SU-DHL-6 (cell line): ENCODE measurements around the gene UCP2.

Experiments used
- H2AFZ ChIP-seq: fragments of 200-600 bp; sonication (generic); 2 replicates; pipeline ENCODE4 v1.6.1; 2014; ENCODE audit warnings: low read depth, mild to moderate bottlenecking, moderate library complexity, mixed read lengths, antibody characterized with exemption, low read length; ENCODE audit not compliant: severe bottlenecking
- H3F3A ChIP-seq: fragments of 200-600 bp; shearing (Covaris generic); 2 replicates; pipeline ENCODE4 v1.6.0; 2016; ENCODE audit warnings: antibody characterized with exemption, mild to moderate bottlenecking; ENCODE audit not compliant: insufficient read depth
- H3K27ac ChIP-seq: fragments of 200-600 bp; sonication (generic); 2 replicates; pipeline ENCODE4 v1.5.1; 2016; ENCODE audit warnings: low read depth, mild to moderate bottlenecking, low read length, moderate library complexity, mixed read lengths
- H3K27me3 ChIP-seq: fragments of 200-600 bp; sonication (generic), shearing (Covaris generic); 2 replicates; pipeline ENCODE4 v1.6.0; 2014; ENCODE audit warnings: mild to moderate bottlenecking, low read length
- H3K36me3 ChIP-seq: fragments of 200-600 bp; sonication (generic); 2 replicates; pipeline ENCODE4 v1.6.1; 2014; ENCODE audit warnings: mild to moderate bottlenecking, low read length, mixed read lengths
- H3K4me2 ChIP-seq: fragments of 300-600, 200-600 bp; shearing (Covaris generic), sonication (generic); 2 replicates; pipeline ENCODE4 v1.6.0; 2014; ENCODE audit warnings: low read length, low read depth, mild to moderate bottlenecking; ENCODE audit not compliant: poor library complexity, severe bottlenecking
- H3K4me3 ChIP-seq: fragments of 200-600 bp; sonication (generic); 2 replicates; pipeline ENCODE4 v1.5.1; 2014; ENCODE audit warnings: antibody characterized with exemption, low read length, mild to moderate bottlenecking, mixed read lengths; ENCODE audit not compliant: insufficient read depth, poor library complexity, severe bottlenecking
- H3K79me2 ChIP-seq: fragments of 200-600 bp; sonication (generic); 2 replicates; pipeline ENCODE4 v1.6.1; 2014; ENCODE audit warnings: mild to moderate bottlenecking, low read length, moderate library complexity; ENCODE audit not compliant: insufficient read depth
- H3K9ac ChIP-seq: fragments of 200-600 bp; sonication (generic); 2 replicates; pipeline ENCODE4 v1.7.0; 2014; ENCODE audit warnings: mild to moderate bottlenecking, low read length
- H3K9me2 ChIP-seq: fragments of 200-600 bp; sonication (generic); replicated peaks from 2 replicates; pipeline ENCODE4 v1.6.1; 2014; ENCODE audit warnings: low read length; ENCODE audit not compliant: insufficient read depth
- H3K9me3 ChIP-seq: fragments of 200-600 bp; sonication (generic); 2 replicates; pipeline ENCODE4 v1.6.1; 2014; ENCODE audit warnings: low read length, mixed read lengths; ENCODE audit not compliant: insufficient read depth
- H4K20me1 ChIP-seq: fragments of 200-600 bp; sonication (generic); 2 replicates; pipeline ENCODE4 v1.6.1; 2014; ENCODE audit warnings: low read depth, mild to moderate bottlenecking, antibody characterized with exemption, low read length, moderate library complexity, mixed read lengths
- EZH2phosphoT487 ChIP-seq: fragments of 200-600 bp; sonication (generic), shearing (Covaris generic); conservative IDR thresholded peaks from 2 replicates; pipeline ENCODE4 v1.6.1; 2018; ENCODE audit warnings: mild to moderate bottlenecking, antibody characterized with exemption, low read length, moderate library complexity, mixed read lengths
- TF ChIP-seq, protein P1 (sequence below): fragments of 200-600 bp; sonication (generic); IDR thresholded peaks from one replicate; pipeline ENCODE4 v1.5.1; 2017; ENCODE audit warnings: antibody characterized with exemption, mild to moderate bottlenecking, low read length, moderate library complexity; ENCODE audit not compliant: insufficient read depth, poor library complexity, severe bottlenecking

Gene UCP2

DNA sequence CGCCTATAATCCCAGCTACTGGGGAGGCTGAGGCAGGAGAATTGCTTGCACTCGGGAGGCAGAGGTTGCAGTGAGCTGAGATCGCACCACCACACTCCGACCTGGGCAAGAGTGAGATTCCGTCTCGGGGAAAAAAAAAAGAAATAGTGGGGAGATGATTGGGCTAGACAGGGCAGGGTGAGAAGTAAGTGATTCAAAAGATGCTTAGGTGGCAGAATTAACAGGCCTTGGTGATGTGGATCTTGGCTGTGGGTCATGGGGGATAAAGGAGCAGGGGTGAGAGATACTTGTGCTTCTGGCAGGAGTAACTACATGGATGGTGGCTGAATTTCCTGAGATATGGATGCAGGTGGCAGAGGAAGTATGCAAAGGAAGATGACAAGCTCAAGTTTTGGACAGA lies 39.4 kb upstream of the UCP2 start:
- no peaks in the 10 kb centered on the region for H3K9me3 ChIP-seq
- no peak overlapping the region for H2AFZ ChIP-seq
- no peak overlapping the region for H3K4me2 ChIP-seq
- H3K27ac ChIP-seq = no peak overlapping the region
- no peak for TF ChIP-seq EZH2phosphoT487
- TF ChIP-seq, protein P1, sequence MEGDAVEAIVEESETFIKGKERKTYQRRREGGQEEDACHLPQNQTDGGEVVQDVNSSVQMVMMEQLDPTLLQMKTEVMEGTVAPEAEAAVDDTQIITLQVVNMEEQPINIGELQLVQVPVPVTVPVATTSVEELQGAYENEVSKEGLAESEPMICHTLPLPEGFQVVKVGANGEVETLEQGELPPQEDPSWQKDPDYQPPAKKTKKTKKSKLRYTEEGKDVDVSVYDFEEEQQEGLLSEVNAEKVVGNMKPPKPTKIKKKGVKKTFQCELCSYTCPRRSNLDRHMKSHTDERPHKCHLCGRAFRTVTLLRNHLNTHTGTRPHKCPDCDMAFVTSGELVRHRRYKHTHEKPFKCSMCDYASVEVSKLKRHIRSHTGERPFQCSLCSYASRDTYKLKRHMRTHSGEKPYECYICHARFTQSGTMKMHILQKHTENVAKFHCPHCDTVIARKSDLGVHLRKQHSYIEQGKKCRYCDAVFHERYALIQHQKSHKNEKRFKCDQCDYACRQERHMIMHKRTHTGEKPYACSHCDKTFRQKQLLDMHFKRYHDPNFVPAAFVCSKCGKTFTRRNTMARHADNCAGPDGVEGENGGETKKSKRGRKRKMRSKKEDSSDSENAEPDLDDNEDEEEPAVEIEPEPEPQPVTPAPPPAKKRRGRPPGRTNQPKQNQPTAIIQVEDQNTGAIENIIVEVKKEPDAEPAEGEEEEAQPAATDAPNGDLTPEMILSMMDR = no peak
- no peaks in the 10 kb centered on the region for H3K79me2 ChIP-seq
- H3K36me3 ChIP-seq = no peaks in the 10 kb centered on the region
- no peak overlapping the region for H3K9ac ChIP-seq
- H3K4me3 ChIP-seq = no peak overlapping the region
- no peaks in the 10 kb centered on the region for H3K9me2 ChIP-seq
- no peaks in the 10 kb centered on the region for H3F3A ChIP-seq
- H4K20me1 ChIP-seq = no peaks in the 10 kb centered on the region
- no peaks in the 10 kb centered on the region for H3K27me3 ChIP-seq

DNA sequence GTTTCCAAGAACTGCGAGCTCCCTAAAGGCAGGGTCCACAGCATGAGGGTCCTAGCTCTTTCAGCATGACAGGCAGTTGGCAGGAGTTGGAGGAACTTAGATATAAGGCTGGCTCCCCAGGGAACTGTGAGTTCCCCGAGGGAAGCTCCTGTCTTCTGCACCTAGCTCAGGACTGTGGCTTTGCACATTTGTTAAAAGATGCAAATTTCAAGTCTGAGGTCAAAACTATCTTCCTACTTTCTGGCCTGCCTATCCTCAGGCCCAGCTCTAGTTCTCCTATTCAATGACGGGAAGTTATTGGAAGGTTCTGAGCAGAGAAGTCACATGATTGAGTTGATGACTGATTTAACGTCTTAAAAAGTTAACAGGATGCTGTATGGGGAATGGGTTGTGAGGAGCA lies 37.9 kb upstream of the UCP2 start:
- TF ChIP-seq, protein P1 = no peak
- TF ChIP-seq EZH2phosphoT487 = no peak
- Histone ChIP-seq H3K36me3 (no peaks in the 10 kb centered on the region), H3K4me3 (no peak overlapping the region), H3K79me2 (no peaks in the 10 kb centered on the region), H3K4me2 (no peak overlapping the region), H3K9me3 (no peaks in the 10 kb centered on the region), H3K9me2 (no peaks in the 10 kb centered on the region), H3K27ac (no peak overlapping the region), H3F3A (no peaks in the 10 kb centered on the region), H3K27me3 (no peaks in the 10 kb centered on the region), H2AFZ (no peak overlapping the region), H3K9ac (no peak overlapping the region), H4K20me1 (no peaks in the 10 kb centered on the region)

DNA sequence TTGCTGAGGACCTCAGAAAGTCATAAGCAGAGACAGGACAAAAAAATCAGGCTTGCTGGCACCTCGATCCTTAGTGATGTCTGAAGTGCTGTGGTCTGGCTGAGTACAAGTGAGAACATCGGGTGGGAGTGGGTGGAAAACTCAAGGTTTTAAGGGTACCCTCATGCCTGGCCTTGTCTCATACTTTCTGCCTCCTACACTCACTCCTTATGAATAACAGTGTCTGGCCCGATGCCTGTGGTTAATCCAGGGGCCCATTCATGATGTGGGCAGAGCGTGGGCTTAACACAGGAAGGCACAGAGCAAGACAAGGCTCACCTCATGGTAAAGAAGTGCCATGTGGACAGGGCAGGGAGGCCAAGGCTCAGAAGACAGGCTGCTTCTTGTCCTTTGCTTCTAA lies 37.2 kb upstream of the UCP2 start:
- Histone ChIP-seq H3K27me3 (no peaks in the 10 kb centered on the region), H3K9me2 (no peaks in the 10 kb centered on the region), H3K9ac (no peak overlapping the region), H3F3A (no peaks in the 10 kb centered on the region), H3K79me2 (no peaks in the 10 kb centered on the region), H3K9me3 (no peaks in the 10 kb centered on the region), H4K20me1 (no peaks in the 10 kb centered on the region), H3K4me3 (no peak overlapping the region), H3K36me3 (no peaks in the 10 kb centered on the region), H3K4me2 (no peak overlapping the region), H2AFZ (no peak overlapping the region), H3K27ac (no peak overlapping the region)
- TF ChIP-seq, protein P1 = no peak
- TF ChIP-seq EZH2phosphoT487 = no peak
